Measurements from ENCODE around the gene OLIG1. TPM values are rescaled to one million over a fixed set of nuclear protein-coding genes. Genes with fewer than 3 reads are reported as not detected.
A peak's percentile ranks its signal among the peaks of the same experiment; 100 is the strongest.

OLIG1 gene
- polyA plus RNA-seq, 3 donors: 20.0 to 51.0 (median 40.7) TPM

GRCh38 chr21:33096426-33096825, 26.5 kb downstream of the OLIG1 start:
- H3K27me3 ChIP-seq (ENCODE audit: control insufficient read depth in 2 of 2, insufficient read depth in 2 of 2, low read length in 2 of 2): no peaks in the 10 kb centered on the region
- peak overlapping the region in 1 of 2 donors; percentile 23 for H3K27ac ChIP-seq (ENCODE audit: low read depth in 1 of 2, low read length in 2 of 2)
- H3K9me3 Mint-ChIP-seq: peaks cover 0 to 1% (median 0%) of the 10 kb centered on the region in 7 donors
- peak overlapping the region; percentile 57 to 83 for H3K4me3 Mint-ChIP-seq
- no peaks in the 10 kb centered on the region for H3K36me3 ChIP-seq (replicated peaks in 1 of 2; ENCODE audit: control insufficient read depth in 1 of 2, insufficient read depth in 2 of 2, low read length in 2 of 2)
- DNase-seq: peak; percentile 16 to 54 (median 27)
- no peaks in the 10 kb centered on the region for H3K79me2 ChIP-seq (ENCODE audit: insufficient read depth, low read length)
- H4K20me1 ChIP-seq (ENCODE audit: insufficient read depth, low read length): no peaks in the 10 kb centered on the region
- peak overlapping the region; percentile 81 for H2AFZ ChIP-seq (ENCODE audit: insufficient read depth, low read depth, low read length, poor library complexity, severe bottlenecking)
- H3K9ac ChIP-seq (ENCODE audit: insufficient read depth, low read length, poor library complexity, severe bottlenecking): no peak overlapping the region
- intact Hi-C loops (cut with micrococcal nuclease): no loop called here
- peaks cover 23% of the 10 kb centered on the region for H3K4me1 Mint-ChIP-seq
- no peaks in the 10 kb centered on the region for H3K9me3 ChIP-seq (replicated peaks in 1 of 2; ENCODE audit: control insufficient read depth in 1 of 2, insufficient read depth in 1 of 2, low read length in 2 of 2)
- 0% methylated on average over 2 of the region's 5 CpGs for WGBS (ENCODE audit: insufficient coverage)
- peaks cover 16 to 18% of the 10 kb centered on the region in 2 donors for H3K4me1 ChIP-seq (ENCODE audit: control insufficient read depth in 1 of 2, insufficient read depth in 2 of 2, low read length in 2 of 2)
- peak overlapping the region in 1 of 3 experiments; percentile 36 for H3K4me3 ChIP-seq (replicated peaks in 1 of 3; ENCODE audit: low read depth in 2 of 3, low read length in 3 of 3)
- TF ChIP-seq CTCF (IDR thresholded peaks at IDR 0.05): no peak
- H3K27ac Mint-ChIP-seq: peak overlapping the region in 5 of 7 donors; percentile 63 to 77 (median 72)
- H3K4me2 ChIP-seq (replicated peaks; ENCODE audit: extremely low read depth, low read length, poor library complexity, severe bottlenecking): peak overlapping the region; percentile 62
- H3K27me3 Mint-ChIP-seq (ENCODE audit: low read depth in 3 of 3): peaks cover 0 to 9% (median 4%) of the 10 kb centered on the region in 3 donors
- no peaks in the 10 kb centered on the region for H3K36me3 Mint-ChIP-seq

- Histone ChIP-seq H3K9ac (ENCODE audit: insufficient read depth, low read length, poor library complexity, severe bottlenecking) (no peak overlapping the region), H4K20me1 (ENCODE audit: insufficient read depth, low read length) (no peaks in the 10 kb centered on the region), H3K79me2 (ENCODE audit: insufficient read depth, low read length) (no peaks in the 10 kb centered on the region), H3K4me3 (replicated peaks in 1 of 3; ENCODE audit: low read depth in 2 of 3, low read length in 3 of 3) (no peak overlapping the region), H2AFZ (ENCODE audit: insufficient read depth, low read depth, low read length, poor library complexity, severe bottlenecking) (no peak overlapping the region), H3K4me1 (ENCODE audit: control insufficient read depth in 1 of 2, insufficient read depth in 2 of 2, low read length in 2 of 2) (peaks cover 21% of the 10 kb centered on the region in 2 donors), H3K4me2 (replicated peaks; ENCODE audit: extremely low read depth, low read length, poor library complexity, severe bottlenecking) (no peak overlapping the region), H3K27ac (ENCODE audit: low read depth in 1 of 2, low read length in 2 of 2) (no peak overlapping the region), H3K9me3 (replicated peaks in 1 of 2; ENCODE audit: control insufficient read depth in 1 of 2, insufficient read depth in 1 of 2, low read length in 2 of 2) (no peaks in the 10 kb centered on the region), H3K27me3 (ENCODE audit: control insufficient read depth in 2 of 2, insufficient read depth in 2 of 2, low read length in 2 of 2) (no peaks in the 10 kb centered on the region), H3K36me3 (replicated peaks in 1 of 2; ENCODE audit: control insufficient read depth in 1 of 2, insufficient read depth in 2 of 2, low read length in 2 of 2) (no peaks in the 10 kb centered on the region)
- WGBS (ENCODE audit: insufficient coverage): 53% methylated on average over 6 of the region's 7 CpGs
- no peak for DNase-seq
- Mint-ChIP-seq H3K36me3 (no peaks in the 10 kb centered on the region), H3K27me3 (ENCODE audit: low read depth in 3 of 3) (peaks cover 6 to 8% (median 7%) of the 10 kb centered on the region in 3 donors), H3K4me1 (peaks cover 26% of the 10 kb centered on the region), H3K4me3 (no peak overlapping the region), H3K27ac (no peak overlapping the region), H3K9me3 (peaks cover 0 to 1% (median 0%) of the 10 kb centered on the region in 7 donors)
- TF ChIP-seq CTCF (IDR thresholded peaks at IDR 0.05): no peak
- intact Hi-C loops (cut with micrococcal nuclease): no loop called here
Observed at GRCh38 chr21:33099131-33099530, 29.2 kb downstream of the OLIG1 start.
